GM18526 (cell line): ENCODE measurements around the gene MYH16.

Source experiments
- POLR2A ChIP-seq: IDR thresholded peaks from 3 replicates; pipeline ENCODE4 v1.6.1; 2011; ENCODE audit not compliant: insufficient read length; ENCODE audit errors: extremely low read depth

Gene MYH16

GRCh38 chr7:99272476-99273045 is at the start of gene MYH16:
TSS of gene MYH16 (plus strand) at chr7:99272839.
- no peak for TF ChIP-seq POLR2A

- TF ChIP-seq POLR2A = no peak
Observed at GRCh38 chr7:99224899-99225265, 47.8 kb upstream of the MYH16 start.

GRCh38 chr7:99229234-99229633 is 43.4 kb upstream of the MYH16 start:
- no peak for TF ChIP-seq POLR2A

- TF ChIP-seq POLR2A = no peak
Observed at GRCh38 chr7:99232082-99232770, 40.4 kb upstream of the MYH16 start.

GRCh38 chr7:99234185-99234584 is 38.5 kb upstream of the MYH16 start:
- no peak for TF ChIP-seq POLR2A

GRCh38 chr7:99235925-99236324 is 36.7 kb upstream of the MYH16 start:
- no peak for TF ChIP-seq POLR2A

GRCh38 chr7:99238558-99239341 is 33.9 kb upstream of the MYH16 start:
- no peak for TF ChIP-seq POLR2A

GRCh38 chr7:99242682-99243081 is 30.0 kb upstream of the MYH16 start:
- no peak for TF ChIP-seq POLR2A

GRCh38 chr7:99243751-99244337 is 28.8 kb upstream of the MYH16 start:
- no peak for TF ChIP-seq POLR2A

GRCh38 chr7:99244939-99245338 is 27.7 kb upstream of the MYH16 start:
- no peak for TF ChIP-seq POLR2A

- no peak for TF ChIP-seq POLR2A
Observed at GRCh38 chr7:99248391-99249095, 24.1 kb upstream of the MYH16 start.

- no peak for TF ChIP-seq POLR2A
Observed at GRCh38 chr7:99249985-99250575, 22.6 kb upstream of the MYH16 start.

- no peak for TF ChIP-seq POLR2A
Observed at GRCh38 chr7:99252166-99252895, 20.3 kb upstream of the MYH16 start.

GRCh38 chr7:99253369-99253768 is 19.3 kb upstream of the MYH16 start:
- TF ChIP-seq POLR2A = no peak
